GM12865 (cell line): ENCODE measurements around the gene TSKS.

Experiments
- DNase-seq: peaks from one replicate; pipeline ENCODE4 v3.0.0; 2010; ENCODE audit warnings: low read depth
- H3K4me3 ChIP-seq: 2 replicates; pipeline ENCODE4 v1.5.1; 2011; ENCODE audit warnings: mild to moderate bottlenecking, low read depth, low read length, control low read depth
- CTCF ChIP-seq: IDR thresholded peaks from 2 replicates; pipeline ENCODE4 v1.5.1; 2011; ENCODE audit warnings: low read length, control low read depth, low read depth, inconsistent platforms; ENCODE audit not compliant: insufficient read depth; ENCODE audit errors: missing control alignments

Gene TSKS

GRCh38 chr19:49775742-49776370 lies 12.8 kb upstream of the TSKS start:
- no peak overlapping the region for H3K4me3 ChIP-seq
- no peak for TF ChIP-seq CTCF
- DNase-seq: no peak

- H3K4me3 ChIP-seq: no peak overlapping the region
- DNase-seq: no peak
- TF ChIP-seq CTCF: no peak
Measured at GRCh38 chr19:49774969-49775368, 11.9 kb upstream of the TSKS start.

- no peak for DNase-seq
- no peak for TF ChIP-seq CTCF
- no peak overlapping the region for H3K4me3 ChIP-seq
Measured at GRCh38 chr19:49773663-49774350, 10.7 kb upstream of the TSKS start.

GRCh38 chr19:49772850-49773432 lies 9.8 kb upstream of the TSKS start:
- no peak overlapping the region for H3K4me3 ChIP-seq
- DNase-seq: no peak
- no peak for TF ChIP-seq CTCF

- no peak for TF ChIP-seq CTCF
- DNase-seq: no peak
- H3K4me3 ChIP-seq: no peak overlapping the region
Measured at GRCh38 chr19:49771674-49772139, 8.6 kb upstream of the TSKS start.

- H3K4me3 ChIP-seq: no peak overlapping the region
- TF ChIP-seq CTCF: no peak
- no peak for DNase-seq
Measured at GRCh38 chr19:49770529-49770928, 7.4 kb upstream of the TSKS start.
